Ascending aorta (tissue), 2 donors: Measurements from ENCODE around the gene TRIM2. TPM values are rescaled to one million over a fixed set of nuclear protein-coding genes. Genes with fewer than 3 reads are reported as not detected.

Experiments used
- DNase-seq, 2 donors: peaks; one replicate each; pipeline ENCODE4 v3.0.0-alpha.2; 2019; ENCODE audit warnings: low spot score in 2 of 2
- H3K27ac ChIP-seq, 2 donors: fragments of 200-600 bp; sonication (generic); one replicate each; pipeline ENCODE4 v1.5.1; 2016 to 2017; ENCODE audit warnings: mild to moderate bottlenecking in 1 of 2
- H3K27me3 ChIP-seq: fragments of 200-600 bp; sonication (generic); one replicate; pipeline ENCODE4 v1.5.1; 2017
- H3K36me3 ChIP-seq, 2 donors: fragments of 200-600 bp; sonication (generic); one replicate each; pipeline ENCODE4 v1.5.1; 2016
- H3K4me1 ChIP-seq, 2 donors: fragments of 200-600 bp; sonication (generic); one replicate each; pipeline ENCODE4 v1.5.1; 2016 to 2017; ENCODE audit warnings: mild to moderate bottlenecking in 1 of 2
- H3K4me3 ChIP-seq, 2 donors: fragments of 200-600 bp; sonication (generic); one replicate each; pipeline ENCODE4 v1.5.1; 2016 to 2017; ENCODE audit warnings: mild to moderate bottlenecking in 1 of 2
- H3K9me3 ChIP-seq, 2 donors: fragments of 200-600 bp; sonication (generic); one replicate each; pipeline ENCODE4 v1.5.1; 2016
- CTCF ChIP-seq, 3 experiments: fragments of 200-600 bp in 2 of 3; fragments of 450-650 bp in 1 of 3; sonication (generic) in 2 of 3; IDR thresholded peaks; one replicate each; pipeline ENCODE4 v1.5.1; 2016 to 2019; ENCODE audit warnings: antibody characterized with exemption in 3 of 3, mild to moderate bottlenecking in 1 of 3, moderate library complexity in 1 of 3
- intact Hi-C: fragments of 100-400 bp; cut with DNase I; formaldehyde crosslinking; loops from one replicate; pipeline ENCODE4 v1.15.1; 2023
- total RNA-seq: library from RNA; depleted of rRNA; stranded (reverse); fragments of >200 nt; gene quantifications from one replicate; pipeline ENCODE4 v1.1.0, GENCODE V29; 2016

TRIM2 gene
- total RNA-seq, 1 donor from 2014 or later = 33.3 TPM

DNA sequence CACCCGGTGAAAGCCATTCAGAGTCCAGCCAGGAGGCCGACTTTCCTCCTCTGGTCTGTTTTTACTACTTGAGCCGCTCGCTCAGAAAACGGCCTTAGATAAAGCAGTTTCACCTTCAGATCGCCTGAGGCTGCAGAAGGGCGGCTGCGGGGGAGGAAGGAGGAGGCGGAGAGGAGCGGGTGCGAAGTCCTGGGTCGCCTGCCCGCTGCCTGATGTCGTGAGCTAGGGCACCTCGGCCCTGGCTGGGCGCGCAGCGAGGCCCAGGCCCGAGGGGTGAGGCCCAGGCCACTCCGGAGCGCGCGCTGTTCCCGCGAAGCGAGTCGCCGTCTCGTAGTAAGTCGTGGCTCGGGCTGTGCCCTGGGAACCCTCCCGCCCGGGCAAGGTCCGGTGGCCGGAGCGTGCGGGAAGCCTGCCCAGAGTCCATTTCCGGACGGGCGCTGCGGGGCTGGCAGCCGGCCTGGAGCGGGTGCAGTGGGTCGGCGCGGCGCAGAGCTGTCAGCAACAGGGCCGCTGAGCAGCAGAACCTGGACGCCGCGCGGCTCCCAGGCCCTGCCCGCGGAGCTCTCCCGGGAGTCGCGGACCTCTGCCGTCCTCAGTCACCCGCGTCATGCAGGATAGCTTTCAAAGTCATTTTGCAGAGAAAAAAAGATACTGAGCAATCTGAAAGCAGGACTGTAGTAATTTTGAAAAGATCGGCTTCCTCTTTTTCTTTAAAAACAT, 18.6 kb downstream of the TRIM2 start:
- Histone ChIP-seq H3K27me3 (no peaks in the 10 kb centered on the region), H3K36me3 (no peaks in the 10 kb centered on the region), H3K9me3 (no peaks in the 10 kb centered on the region), H3K4me1 (peaks cover 0 to 10% of the 10 kb centered on the region in 2 donors), H3K27ac (peak overlapping the region; percentile 90 to 94), H3K4me3 (peak overlapping the region; percentile 63 to 82)
- DNase-seq = peak in 1 of 2 donors; percentile 75
- intact Hi-C loops = loop anchor here (1.0 to 5.0 kb wide), 4 partner anchors 26 to 94 kb away; no protein-coding TSS in a partner anchor
- TF ChIP-seq CTCF (IDR thresholded peaks at IDR 0.05) = no peak

GRCh38 chr4:153223427-153223801, 19.2 kb downstream of the TRIM2 start:
- intact Hi-C loops = loop anchor here (2.0 to 5.0 kb wide), 3 partner anchors 25 to 94 kb away; no protein-coding TSS in a partner anchor

GRCh38 chr4:153223930-153224329, 19.7 kb downstream of the TRIM2 start:
- Histone ChIP-seq H3K27ac (peak overlapping the region; percentile 90 to 94), H3K4me1 (peaks cover 0 to 10% of the 10 kb centered on the region in 2 donors), H3K4me3 (peak overlapping the region; percentile 63 to 82), H3K27me3 (no peaks in the 10 kb centered on the region), H3K36me3 (no peaks in the 10 kb centered on the region), H3K9me3 (no peaks in the 10 kb centered on the region)
- intact Hi-C loops = loop anchor here (2.0 to 5.0 kb wide), 3 partner anchors 25 to 93 kb away; no protein-coding TSS in a partner anchor
- no peak for DNase-seq
- TF ChIP-seq CTCF (IDR thresholded peaks at IDR 0.05) = no peak

More at GRCh38 chr4:153223427-153223801, 19.2 kb downstream of the TRIM2 start:
- DNase-seq = no peak
- Histone ChIP-seq H3K27me3 (no peaks in the 10 kb centered on the region), H3K4me1 (peaks cover 0 to 10% of the 10 kb centered on the region in 2 donors), H3K36me3 (no peaks in the 10 kb centered on the region), H3K4me3 (peak overlapping the region; percentile 63 to 82), H3K9me3 (no peaks in the 10 kb centered on the region), H3K27ac (peak overlapping the region; percentile 90 to 94)
- TF ChIP-seq CTCF (IDR thresholded peaks at IDR 0.05) = no peak

DNA sequence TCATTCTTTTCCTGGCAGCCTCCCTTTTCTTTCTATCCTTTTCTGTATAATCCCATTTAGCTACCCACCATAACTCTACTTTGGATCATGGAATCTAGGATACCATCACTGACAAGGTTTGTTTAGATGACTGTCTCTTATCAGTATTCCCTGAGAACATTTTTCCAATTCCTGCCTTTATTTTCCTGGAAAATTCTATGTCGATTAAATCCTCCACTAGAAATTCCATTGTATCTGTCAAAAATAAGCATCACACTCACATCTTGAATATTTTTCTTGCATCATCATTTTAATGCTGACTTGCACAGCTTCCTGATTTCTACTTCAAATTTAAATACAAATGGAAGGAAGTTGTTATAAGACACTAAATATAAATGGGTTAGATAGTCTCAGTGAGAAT, 20.2 kb downstream of the TRIM2 start:
- H3K9me3 ChIP-seq = no peaks in the 10 kb centered on the region

DNA sequence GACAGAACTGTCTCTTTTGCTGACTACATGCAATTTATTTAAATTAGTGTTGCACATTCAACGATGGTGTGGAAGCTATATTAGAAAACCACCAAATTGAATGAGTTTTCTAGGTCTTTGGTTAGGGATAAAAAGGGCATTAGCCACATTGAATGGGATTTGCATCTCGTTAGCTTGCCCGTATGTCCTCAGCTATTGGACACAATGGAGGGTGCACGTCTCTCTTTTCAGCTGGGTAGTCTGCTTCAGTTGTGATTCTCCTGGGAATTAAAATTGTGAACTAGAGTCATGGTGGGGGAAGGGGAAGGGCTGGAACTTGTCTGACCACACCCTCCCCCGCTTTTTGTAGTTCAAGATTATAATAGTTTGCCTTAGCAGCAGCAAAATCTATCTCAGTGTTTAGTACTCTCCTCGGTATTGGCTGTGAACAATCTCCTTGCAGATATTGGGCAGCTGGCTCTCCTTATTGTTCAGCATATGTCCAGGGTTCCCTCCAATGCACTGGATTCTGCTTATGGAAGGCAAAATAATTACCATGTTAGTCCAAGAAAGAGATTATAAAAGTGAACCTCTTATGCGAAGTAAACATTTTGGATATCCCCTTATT, 23.3 kb downstream of the TRIM2 start:
- intact Hi-C loops = no loop called here
- H3K27me3 ChIP-seq = no peaks in the 10 kb centered on the region
- DNase-seq = no peak
- TF ChIP-seq CTCF (IDR thresholded peaks at IDR 0.05) = no peak
- no peaks in the 10 kb centered on the region for H3K9me3 ChIP-seq
- H3K4me3 ChIP-seq = no peak overlapping the region
- peaks cover 0 to 10% of the 10 kb centered on the region in 2 donors for H3K4me1 ChIP-seq
- H3K36me3 ChIP-seq = no peaks in the 10 kb centered on the region
- no peak overlapping the region for H3K27ac ChIP-seq

More for the DNA sequence above, 20.2 kb downstream of the TRIM2 start:
- Histone ChIP-seq H3K36me3 (no peaks in the 10 kb centered on the region), H3K27me3 (no peaks in the 10 kb centered on the region), H3K27ac (peak overlapping the region in 1 of 2 donors; percentile 94), H3K4me3 (peak overlapping the region; percentile 63 to 82), H3K4me1 (peaks cover 0 to 10% of the 10 kb centered on the region in 2 donors)
- DNase-seq = no peak
- intact Hi-C loops = loop anchor here (5.0 kb wide), 1 partner anchor 93 kb away; no protein-coding TSS in a partner anchor
- no peak for TF ChIP-seq CTCF (IDR thresholded peaks at IDR 0.05)
